ENCODE results near the gene ZKSCAN8. TPM values are rescaled to one million over a fixed set of nuclear protein-coding genes. Genes with fewer than 3 reads are reported as not detected.

The ZKSCAN8 gene
- total RNA-seq, 1 donor from 2014 or later, result 18.2 TPM

GRCh38 chr6:28124350-28124970 lies 17.2 kb upstream of the ZKSCAN8 start, which contains the start of gene ZSCAN16:
ZSCAN16 (plus strand) TSS chr6:28124609; CDS start chr6:28125444, 835 bp downstream.
- intact Hi-C loops (cut with micrococcal nuclease), result loop anchor here (1.0 to 5.0 kb wide), 6 partner anchors 12 to 143 kb away; partner anchors contain the start of genes ZKSCAN4, ZKSCAN8 and ZSCAN26
- no peaks in the 10 kb centered on the region for H3K27me3 Mint-ChIP-seq (ENCODE audit: insufficient read depth)
- peak within 1 kb of the TSS; percentile 95 for H3K4me3 Mint-ChIP-seq
- DNase-seq (ENCODE audit: low spot score), result peak; percentile 66
- H3K4me1 Mint-ChIP-seq (ENCODE audit: low read depth), result peaks cover 42% of the 10 kb centered on the region
- peak within 1 kb of the TSS; percentile 86 for H3K27ac Mint-ChIP-seq
- no peaks in the 10 kb centered on the region for H3K9me3 Mint-ChIP-seq
- H3K36me3 Mint-ChIP-seq (ENCODE audit: low read depth), result peaks cover 38% of the 10 kb centered on the region

GRCh38 chr6:28124971-28125353 lies 16.7 kb upstream of the ZKSCAN8 start:
- intact Hi-C loops (cut with micrococcal nuclease), result loop anchor here (1.0 to 5.0 kb wide), 6 partner anchors 11 to 142 kb away; partner anchors contain the start of genes ZKSCAN4, ZKSCAN8 and ZSCAN26
- H3K4me1 Mint-ChIP-seq (ENCODE audit: low read depth), result peaks cover 44% of the 10 kb centered on the region

GRCh38 chr6:28125401-28125800 lies 16.3 kb upstream of the ZKSCAN8 start:
- Mint-ChIP-seq H3K27ac (peak overlapping the region; percentile 76), H3K27me3 (ENCODE audit: insufficient read depth) (no peaks in the 10 kb centered on the region), H3K4me1 (ENCODE audit: low read depth) (peaks cover 44% of the 10 kb centered on the region), H3K9me3 (no peaks in the 10 kb centered on the region), H3K36me3 (ENCODE audit: low read depth) (peaks cover 37% of the 10 kb centered on the region), H3K4me3 (peak overlapping the region; percentile 95)
- DNase-seq (ENCODE audit: low spot score), result no peak
- intact Hi-C loops (cut with micrococcal nuclease), result no loop called here

More at GRCh38 chr6:28124971-28125353, 16.7 kb upstream of the ZKSCAN8 start:
- H3K4me3 Mint-ChIP-seq, result peak overlapping the region; percentile 95
- H3K27ac Mint-ChIP-seq, result peak overlapping the region; percentile 86
- no peak for DNase-seq (ENCODE audit: low spot score)
- no peaks in the 10 kb centered on the region for H3K9me3 Mint-ChIP-seq
- H3K36me3 Mint-ChIP-seq (ENCODE audit: low read depth), result peaks cover 41% of the 10 kb centered on the region
- no peaks in the 10 kb centered on the region for H3K27me3 Mint-ChIP-seq (ENCODE audit: insufficient read depth)

- no peak for DNase-seq (ENCODE audit: low spot score)
- Mint-ChIP-seq H3K27me3 (ENCODE audit: insufficient read depth) (no peaks in the 10 kb centered on the region), H3K9me3 (no peaks in the 10 kb centered on the region), H3K36me3 (ENCODE audit: low read depth) (peaks cover 24% of the 10 kb centered on the region), H3K27ac (no peak overlapping the region), H3K4me3 (no peak overlapping the region), H3K4me1 (ENCODE audit: low read depth) (peaks cover 66% of the 10 kb centered on the region)
- intact Hi-C loops (cut with micrococcal nuclease), result loop anchor here (10.0 kb wide), 2 partner anchors 881 to 989 kb away; a partner anchor contains a TSS
Observed at GRCh38 chr6:28134015-28134414, 7.7 kb upstream of the ZKSCAN8 start.

- Mint-ChIP-seq H3K27me3 (ENCODE audit: insufficient read depth) (no peaks in the 10 kb centered on the region), H3K36me3 (ENCODE audit: low read depth) (peaks cover 18% of the 10 kb centered on the region), H3K27ac (no peak overlapping the region), H3K4me1 (ENCODE audit: low read depth) (peaks cover 59% of the 10 kb centered on the region), H3K9me3 (no peaks in the 10 kb centered on the region), H3K4me3 (no peak overlapping the region)
- DNase-seq (ENCODE audit: low spot score), result no peak
- intact Hi-C loops (cut with micrococcal nuclease), result loop anchor here (5.0 to 10.0 kb wide), 3 partner anchors 232 to 990 kb away; a partner anchor contains a TSS
Observed at GRCh38 chr6:28134716-28135115, 7.0 kb upstream of the ZKSCAN8 start.

GRCh38 chr6:28135393-28135792 lies 6.3 kb upstream of the ZKSCAN8 start:
- intact Hi-C loops (cut with micrococcal nuclease), result loop anchor here (5.0 to 10.0 kb wide), 3 partner anchors 233 to 991 kb away; a partner anchor contains a TSS
- no peaks in the 10 kb centered on the region for H3K27me3 Mint-ChIP-seq (ENCODE audit: insufficient read depth)
- H3K36me3 Mint-ChIP-seq (ENCODE audit: low read depth), result peaks cover 15% of the 10 kb centered on the region
- H3K9me3 Mint-ChIP-seq, result no peaks in the 10 kb centered on the region
- DNase-seq (ENCODE audit: low spot score), result no peak
- peak overlapping the region; percentile 58 for H3K27ac Mint-ChIP-seq
- H3K4me1 Mint-ChIP-seq (ENCODE audit: low read depth), result peaks cover 64% of the 10 kb centered on the region
- H3K4me3 Mint-ChIP-seq, result peak overlapping the region; percentile 95

- Mint-ChIP-seq H3K27me3 (ENCODE audit: insufficient read depth) (no peaks in the 10 kb centered on the region), H3K9me3 (no peaks in the 10 kb centered on the region), H3K4me3 (peak overlapping the region; percentile 95), H3K36me3 (ENCODE audit: low read depth) (peaks cover 14% of the 10 kb centered on the region), H3K27ac (peak overlapping the region; percentile 91), H3K4me1 (ENCODE audit: low read depth) (peaks cover 78% of the 10 kb centered on the region)
- intact Hi-C loops (cut with micrococcal nuclease), result loop anchor here (1.0 to 10.0 kb wide), 9 partner anchors 13 to 992 kb away; partner anchors contain the start of genes ZKSCAN4, ZNF165, ZSCAN16 and ZSCAN26
- peak; percentile 65 for DNase-seq (ENCODE audit: low spot score)
Observed at GRCh38 chr6:28136585-28137504, 4.8 kb upstream of the ZKSCAN8 start.

GRCh38 chr6:28137505-28137981 lies 4.1 kb upstream of the ZKSCAN8 start:
- peak overlapping the region; percentile 91 for H3K27ac Mint-ChIP-seq
- no peaks in the 10 kb centered on the region for H3K9me3 Mint-ChIP-seq
- H3K27me3 Mint-ChIP-seq (ENCODE audit: insufficient read depth), result no peaks in the 10 kb centered on the region
- peak overlapping the region; percentile 95 for H3K4me3 Mint-ChIP-seq
- H3K36me3 Mint-ChIP-seq (ENCODE audit: low read depth), result peaks cover 16% of the 10 kb centered on the region
- peak; percentile 8 for DNase-seq (ENCODE audit: low spot score)
- intact Hi-C loops (cut with micrococcal nuclease), result loop anchor here (1.0 to 10.0 kb wide), 8 partner anchors 33 to 993 kb away; partner anchors contain the start of genes ZKSCAN4, ZNF165 and ZSCAN26
- H3K4me1 Mint-ChIP-seq (ENCODE audit: low read depth), result peaks cover 77% of the 10 kb centered on the region

- Mint-ChIP-seq H3K36me3 (ENCODE audit: low read depth) (peaks cover 23% of the 10 kb centered on the region), H3K27ac (peak overlapping the region; percentile 41), H3K27me3 (ENCODE audit: insufficient read depth) (no peaks in the 10 kb centered on the region), H3K9me3 (no peaks in the 10 kb centered on the region), H3K4me1 (ENCODE audit: low read depth) (peaks cover 70% of the 10 kb centered on the region), H3K4me3 (peak overlapping the region; percentile 79)
- peak; percentile 6 for DNase-seq (ENCODE audit: low spot score)
- intact Hi-C loops (cut with micrococcal nuclease), result loop anchor here (1.0 to 10.0 kb wide), 8 partner anchors 73 to 995 kb away; partner anchors contain the start of genes ZNF184, ZSCAN12 and ZSCAN26
Observed at GRCh38 chr6:28139860-28140543, 1.7 kb upstream of the ZKSCAN8 start.

GRCh38 chr6:28140616-28141015 lies 1.1 kb upstream of the ZKSCAN8 start:
- peaks cover 65% of the 10 kb centered on the region for H3K4me1 Mint-ChIP-seq (ENCODE audit: low read depth)
- peaks cover 29% of the 10 kb centered on the region for H3K36me3 Mint-ChIP-seq (ENCODE audit: low read depth)
- no peaks in the 10 kb centered on the region for H3K9me3 Mint-ChIP-seq
- intact Hi-C loops (cut with micrococcal nuclease), result loop anchor here (1.0 to 10.0 kb wide), 8 partner anchors 16 to 666 kb away; partner anchors contain the start of genes ZKSCAN4, ZNF165, ZNF184 and ZSCAN12
- H3K27me3 Mint-ChIP-seq (ENCODE audit: insufficient read depth), result no peaks in the 10 kb centered on the region
- H3K27ac Mint-ChIP-seq, result peak overlapping the region; percentile 41
- no peak for DNase-seq (ENCODE audit: low spot score)
- H3K4me3 Mint-ChIP-seq, result peak overlapping the region; percentile 79

GRCh38 chr6:28142446-28142845 lies 763 bp downstream of the ZKSCAN8 start:
- Mint-ChIP-seq H3K27me3 (ENCODE audit: insufficient read depth) (no peaks in the 10 kb centered on the region), H3K4me1 (ENCODE audit: low read depth) (peaks cover 50% of the 10 kb centered on the region), H3K27ac (peak overlapping the region; percentile 84), H3K4me3 (peak overlapping the region; percentile 96), H3K9me3 (no peaks in the 10 kb centered on the region), H3K36me3 (ENCODE audit: low read depth) (peaks cover 32% of the 10 kb centered on the region)
- DNase-seq (ENCODE audit: low spot score), result no peak
- intact Hi-C loops (cut with micrococcal nuclease), result loop anchor here (10.0 kb wide), 2 partner anchors 442 to 668 kb away; partner anchors contain the start of gene ZNF184

GRCh38 chr6:28145231-28145630 lies 3.5 kb downstream of the ZKSCAN8 start:
- Mint-ChIP-seq H3K36me3 (ENCODE audit: low read depth) (peaks cover 55% of the 10 kb centered on the region), H3K4me3 (no peak overlapping the region), H3K4me1 (ENCODE audit: low read depth) (peaks cover 31% of the 10 kb centered on the region), H3K9me3 (no peaks in the 10 kb centered on the region), H3K27me3 (ENCODE audit: insufficient read depth) (no peaks in the 10 kb centered on the region), H3K27ac (no peak overlapping the region)
- no peak for DNase-seq (ENCODE audit: low spot score)
- intact Hi-C loops (cut with micrococcal nuclease), result loop anchor here (10.0 kb wide), 2 partner anchors 440 to 670 kb away; partner anchors contain the start of gene ZNF184

Measured in activated T-helper 1 cell treated with anti-CD3 and anti-CD28 coated beads, Interleukin-12 subunit alpha, Interleukin-12 subunit beta, Interleukin-2, Interleukin-4 antibody, amounts not matched to agents 30 ng/mL and 10 ng/mL and 1 ng/mL, durations not matched to agents 14 hours and 24 hours and 36 hours (primary cell).